ENCODE data around the gene CYP1B1. TPM values are rescaled to one million over a fixed set of nuclear protein-coding genes. Genes with fewer than 3 reads are reported as not detected.
A peak's percentile ranks its signal among the peaks of the same experiment; 100 is the strongest.

Gene CYP1B1
- total RNA-seq, 1 experiment from 2014 or later = 2.6 TPM

DNA sequence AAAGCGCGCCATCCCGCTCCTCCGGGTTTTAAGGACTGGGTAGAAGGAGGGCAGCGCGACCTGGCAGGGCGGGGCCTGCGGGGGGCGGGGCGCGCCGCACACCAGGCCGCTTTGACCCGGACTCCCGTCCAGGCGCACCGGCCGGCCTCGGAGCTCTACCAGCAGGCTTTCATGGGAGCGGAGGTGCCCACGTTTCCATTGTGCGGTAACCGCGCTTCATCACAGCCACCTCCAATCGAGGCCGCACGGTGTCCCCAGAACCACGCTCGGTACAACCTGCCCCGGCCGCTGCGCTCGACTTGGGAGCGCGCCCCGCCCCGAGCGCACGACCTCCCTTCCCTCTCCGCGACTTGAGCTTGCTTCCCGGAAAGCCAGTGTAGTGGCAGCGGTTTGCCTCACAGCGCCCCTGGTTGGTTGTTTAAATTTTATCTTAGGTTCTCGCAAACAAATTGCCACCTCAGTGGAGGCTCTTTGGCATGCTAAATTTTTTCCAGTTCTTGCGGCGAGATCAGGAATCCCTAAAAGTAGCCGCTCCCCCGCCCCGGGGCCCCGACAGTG is 280 bp upstream of the CYP1B1 start:
- CTCF ChIA-PET = interaction anchor here (0.6 to 1.9 kb wide), 24 partner anchors 8 to 668 kb away, joined by 3 to 27 read pairs (median 4); no protein-coding TSS in a partner anchor
- peak overlapping the region; percentile 93 for H3K4me2 ChIP-seq (ENCODE audit: low read length)
- H3K4me3 ChIP-seq (replicated peaks in 1 of 2; ENCODE audit: low read depth in 1 of 2, low read length in 2 of 2) = peak overlapping the region; percentile 42 to 59
- peak; percentile 83 for ATAC-seq
- no peaks in the 10 kb centered on the region for H3K79me2 ChIP-seq (ENCODE audit: insufficient read depth, low read length)
- intact Hi-C loops (cut with micrococcal nuclease) = no loop called here
- BruUV-seq (replicated peaks) = no TSS peak
- H3K9me3 ChIP-seq (ENCODE audit: control insufficient read depth in 1 of 2, insufficient read depth in 1 of 2, low read depth in 1 of 2, low read length in 2 of 2) = no peaks in the 10 kb centered on the region
- DNase-seq (ENCODE audit: low read depth, low spot score) = peak; percentile 61
- H4K20me1 ChIP-seq (ENCODE audit: insufficient read depth) = no peaks in the 10 kb centered on the region
- peak overlapping the region; percentile 73 for H3K27ac ChIP-seq (ENCODE audit: low read depth, low read length)
- no peak for TF ChIP-seq SP1 (IDR thresholded peaks at IDR 0.05; ENCODE audit: low read depth)
- no peak for TF ChIP-seq CBX3 (IDR thresholded peaks at IDR 0.05; ENCODE audit: low read depth)
- TF ChIP-seq EZH2phosphoT487 (IDR thresholded peaks at IDR 0.05; ENCODE audit: borderline replicate concordance) = no peak
- peak; percentile 46 for TF ChIP-seq POLR2A (IDR thresholded peaks at IDR 0.05; ENCODE audit: borderline replicate concordance, extremely low read depth, insufficient read depth, insufficient read length)
- TF ChIP-seq, protein P1, sequence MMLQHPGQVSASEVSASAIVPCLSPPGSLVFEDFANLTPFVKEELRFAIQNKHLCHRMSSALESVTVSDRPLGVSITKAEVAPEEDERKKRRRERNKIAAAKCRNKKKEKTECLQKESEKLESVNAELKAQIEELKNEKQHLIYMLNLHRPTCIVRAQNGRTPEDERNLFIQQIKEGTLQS (IDR thresholded peaks at IDR 0.05) = no peak
- TF ChIP-seq, protein P2, sequence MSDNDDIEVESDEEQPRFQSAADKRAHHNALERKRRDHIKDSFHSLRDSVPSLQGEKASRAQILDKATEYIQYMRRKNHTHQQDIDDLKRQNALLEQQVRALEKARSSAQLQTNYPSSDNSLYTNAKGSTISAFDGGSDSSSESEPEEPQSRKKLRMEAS (IDR thresholded peaks at IDR 0.05) = peak; percentile 4; the same call in 1 of the 2 replicates
- peak; percentile 55 for TF ChIP-seq RAD21 (IDR thresholded peaks at IDR 0.05; ENCODE audit: low read depth)
- 0 out of 2 replicates have a peak, but pooled peaks have one; percentile 11 for TF ChIP-seq ZFX (IDR thresholded peaks at IDR 0.05)
- TF ChIP-seq, protein P3, sequence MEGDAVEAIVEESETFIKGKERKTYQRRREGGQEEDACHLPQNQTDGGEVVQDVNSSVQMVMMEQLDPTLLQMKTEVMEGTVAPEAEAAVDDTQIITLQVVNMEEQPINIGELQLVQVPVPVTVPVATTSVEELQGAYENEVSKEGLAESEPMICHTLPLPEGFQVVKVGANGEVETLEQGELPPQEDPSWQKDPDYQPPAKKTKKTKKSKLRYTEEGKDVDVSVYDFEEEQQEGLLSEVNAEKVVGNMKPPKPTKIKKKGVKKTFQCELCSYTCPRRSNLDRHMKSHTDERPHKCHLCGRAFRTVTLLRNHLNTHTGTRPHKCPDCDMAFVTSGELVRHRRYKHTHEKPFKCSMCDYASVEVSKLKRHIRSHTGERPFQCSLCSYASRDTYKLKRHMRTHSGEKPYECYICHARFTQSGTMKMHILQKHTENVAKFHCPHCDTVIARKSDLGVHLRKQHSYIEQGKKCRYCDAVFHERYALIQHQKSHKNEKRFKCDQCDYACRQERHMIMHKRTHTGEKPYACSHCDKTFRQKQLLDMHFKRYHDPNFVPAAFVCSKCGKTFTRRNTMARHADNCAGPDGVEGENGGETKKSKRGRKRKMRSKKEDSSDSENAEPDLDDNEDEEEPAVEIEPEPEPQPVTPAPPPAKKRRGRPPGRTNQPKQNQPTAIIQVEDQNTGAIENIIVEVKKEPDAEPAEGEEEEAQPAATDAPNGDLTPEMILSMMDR (IDR thresholded peaks at IDR 0.05 in 2 of 3, conservative IDR thresholded peaks at IDR 0.05 in 1 of 3; ENCODE audit: borderline replicate concordance in 1 of 3, insufficient read depth in 1 of 3, low read depth in 2 of 3, low read length in 2 of 3) = peak in 1 of 3 experiments; percentile 49; a peak in 3 of 6 replicates
- H3K4me1 ChIP-seq (ENCODE audit: control insufficient read depth in 1 of 2, insufficient read depth in 2 of 2, low read length in 2 of 2) = peaks cover 5 to 28% of the 10 kb centered on the region in 2 experiments
- no peaks in the 10 kb centered on the region for H3K36me3 ChIP-seq (ENCODE audit: control insufficient read depth in 1 of 2, insufficient read depth in 2 of 2, low read length in 2 of 2)
- POLR2A ChIA-PET = interaction anchor here (1.0 to 1.2 kb wide), 2 partner anchors 9 to 198 kb away, joined by 3 to 5 read pairs; no protein-coding TSS in a partner anchor
- H2AFZ ChIP-seq (ENCODE audit: low read depth, low read length, poor library complexity, severe bottlenecking) = peak overlapping the region; percentile 80
- peak overlapping the region; percentile 77 for H3K9ac ChIP-seq (ENCODE audit: low read length)
- no peaks in the 10 kb centered on the region for H3K27me3 ChIP-seq (ENCODE audit: insufficient read depth, low read length)
- RAD21 ChIA-PET (ENCODE audit: low non-redundant PET in 1 of 2, low total read pairs in 2 of 2, uncharacterized antibody in 2 of 2, unreplicated experiment in 2 of 2) = interaction anchor here (0.6 to 0.8 kb wide), 4 partner anchors 45 to 210 kb away, joined by 3 to 6 read pairs (median 4); no protein-coding TSS in a partner anchor
- H3K9me2 ChIP-seq (ENCODE audit: insufficient read depth) = no peaks in the 10 kb centered on the region
